UCSD-AML1 (cell line): ENCODE data around the gene FBXO46.
"Not testable (repeated sequence)": the region's sequence is repeated elsewhere in the genome, so short reads cannot be mapped to it uniquely, and the experiment has no call there.

Source experiments
- DNase-seq: peaks from one replicate; lab custom pipeline; 2025; ENCODE audit not compliant: unreplicated experiment; lab: John Stamatoyannopoulos, UW

Gene FBXO46

GRCh38 chr19:45766296-45766868 lies 35.7 kb upstream of the FBXO46 start:
- DNase-seq = no peak

GRCh38 chr19:45765702-45766295 lies 35.1 kb upstream of the FBXO46 start:
- no peak for DNase-seq

- no peak for DNase-seq
Measured at GRCh38 chr19:45764945-45765701, 34.4 kb upstream of the FBXO46 start.

- DNase-seq = no peak
Measured at GRCh38 chr19:45764475-45764874, 33.8 kb upstream of the FBXO46 start.

GRCh38 chr19:45763691-45764294 lies 33.1 kb upstream of the FBXO46 start:
- DNase-seq = no peak

- DNase-seq = no peak
Measured at GRCh38 chr19:45762870-45763631, 32.4 kb upstream of the FBXO46 start.

- DNase-seq = no peak
Measured at GRCh38 chr19:45761714-45762113, 31.0 kb upstream of the FBXO46 start.

GRCh38 chr19:45758921-45759320 lies 28.2 kb upstream of the FBXO46 start:
- no peak for DNase-seq

GRCh38 chr19:45757695-45758094 lies 27.0 kb upstream of the FBXO46 start:
- DNase-seq = no peak

- DNase-seq = no peak
Measured at GRCh38 chr19:45754323-45754722, 23.6 kb upstream of the FBXO46 start.

GRCh38 chr19:45753548-45753947 lies 22.9 kb upstream of the FBXO46 start:
- DNase-seq = no peak

- no peak for DNase-seq
Measured at GRCh38 chr19:45752639-45753038, 21.9 kb upstream of the FBXO46 start.

- not testable (repeated sequence) for DNase-seq
Measured at GRCh38 chr19:45751483-45751882, 20.8 kb upstream of the FBXO46 start.

GRCh38 chr19:45747513-45747912 lies 16.8 kb upstream of the FBXO46 start:
- no peak for DNase-seq

GRCh38 chr19:45746866-45747265 lies 16.2 kb upstream of the FBXO46 start:
- no peak for DNase-seq

- no peak for DNase-seq
Measured at GRCh38 chr19:45745606-45746005, 14.9 kb upstream of the FBXO46 start.

- DNase-seq = no peak
Measured at GRCh38 chr19:45742969-45743368, 12.3 kb upstream of the FBXO46 start.

GRCh38 chr19:45739498-45740439 lies 9.1 kb upstream of the FBXO46 start:
- no peak for DNase-seq

- no peak for DNase-seq
Measured at GRCh38 chr19:45733160-45733810, 2.6 kb upstream of the FBXO46 start, which contains the start of gene MEIOSIN. Gene MEIOSIN (plus strand): TSS chr19:45733439. CDS start chr19:45735377, 1,938 bp downstream.
